Measurements from ENCODE around the gene PARL. TPM values are rescaled to one million over a fixed set of nuclear protein-coding genes. Genes with fewer than 3 reads are reported as not detected.

PARL gene
- total and polyA plus RNA-seq, 2 of the 8 experiments (the other 6 are each of a cell fraction or from before 2014, with no cell fraction given) = 62.7 to 85.0 TPM

DNA sequence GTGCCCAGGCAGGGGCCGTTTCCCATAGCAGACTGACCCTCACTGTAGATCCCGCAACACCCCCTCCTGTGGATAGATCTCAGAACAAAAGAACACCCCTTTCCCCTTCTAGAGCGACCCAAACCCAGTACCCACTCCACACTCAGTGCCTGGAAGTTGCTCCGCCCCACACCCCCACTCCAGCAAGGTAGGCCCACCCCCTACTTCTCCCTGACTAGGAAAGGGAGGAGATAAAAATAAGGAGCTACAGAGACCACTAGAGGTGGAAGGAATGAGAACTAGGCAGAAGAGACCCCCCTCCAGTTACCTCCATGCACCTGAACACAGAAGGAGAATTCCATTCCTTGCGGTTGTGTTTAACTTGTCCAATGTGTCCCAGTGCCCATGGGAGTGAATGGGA, 30.2 kb upstream of the PARL start (continued):
- no peak for TF ChIP-seq RNF2 (IDR thresholded peaks at IDR 0.05; ENCODE audit: borderline replicate concordance, low read depth, low read length, missing control alignments, poor library complexity, severe bottlenecking)

All from H1 (cell line).